ENCODE measurements around the gene ZBTB8OS. TPM values are rescaled to one million over a fixed set of nuclear protein-coding genes. Genes with fewer than 3 reads are reported as not detected.
"Not testable (repeated sequence)": the region's sequence is repeated elsewhere in the genome, so short reads cannot be mapped to it uniquely, and the experiment has no call there.

Gene ZBTB8OS
- total RNA-seq, 1 donor from 2014 or later: 53.1 TPM

GRCh38 chr1:32647308-32648134 lies 2.8 kb downstream of the ZBTB8OS start:
- no peak for DNase-seq (ENCODE audit: low read depth)
- no peak for TF ChIP-seq CTCF (conservative IDR thresholded peaks at IDR 0.05; ENCODE audit: low read depth, low read length)
- H3K4me3 ChIP-seq (ENCODE audit: low read depth, low read length): no peak overlapping the region

- no peak overlapping the region for H3K4me3 ChIP-seq (ENCODE audit: low read depth, low read length)
- TF ChIP-seq CTCF (conservative IDR thresholded peaks at IDR 0.05; ENCODE audit: low read depth, low read length): no peak
- no peak for DNase-seq (ENCODE audit: low read depth)
Measured at GRCh38 chr1:32644426-32644825, 5.9 kb downstream of the ZBTB8OS start.

GRCh38 chr1:32642292-32642827 lies 8.0 kb downstream of the ZBTB8OS start:
- not testable (repeated sequence) for H3K4me3 ChIP-seq (ENCODE audit: low read depth, low read length); DNase-seq (ENCODE audit: low read depth)

- TF ChIP-seq CTCF (conservative IDR thresholded peaks at IDR 0.05; ENCODE audit: low read depth, low read length): no peak
- no peak for DNase-seq (ENCODE audit: low read depth)
- H3K4me3 ChIP-seq (ENCODE audit: low read depth, low read length): no peak overlapping the region
Measured at GRCh38 chr1:32639489-32640075, 10.8 kb downstream of the ZBTB8OS start.

GRCh38 chr1:32636914-32637645 lies 13.3 kb downstream of the ZBTB8OS start:
- DNase-seq (ENCODE audit: low read depth): no peak
- H3K4me3 ChIP-seq (ENCODE audit: low read depth, low read length): no peak overlapping the region
- TF ChIP-seq CTCF (conservative IDR thresholded peaks at IDR 0.05; ENCODE audit: low read depth, low read length): no peak

GRCh38 chr1:32635508-32636277 lies 14.7 kb downstream of the ZBTB8OS start:
- no peak for DNase-seq (ENCODE audit: low read depth)
- TF ChIP-seq CTCF (conservative IDR thresholded peaks at IDR 0.05; ENCODE audit: low read depth, low read length): no peak
- no peak overlapping the region for H3K4me3 ChIP-seq (ENCODE audit: low read depth, low read length)
